ENCODE measurements around the gene HECTD4. TPM values are rescaled to one million over a fixed set of nuclear protein-coding genes. Genes with fewer than 3 reads are reported as not detected.
"Not testable (repeated sequence)": the region's sequence is repeated elsewhere in the genome, so short reads cannot be mapped to it uniquely, and the experiment has no call there.

HECTD4 gene
- total RNA-seq, 2 experiments from 2014 or later = 39.3 to 47.8 TPM

GRCh38 chr12:112283546-112283945 lies 98.7 kb downstream of the HECTD4 start:
- no peaks in the 10 kb centered on the region for H3K36me3 Mint-ChIP-seq (ENCODE audit: low read depth)
- ChIA-PET CTCF (no interaction called here), POLR2A (no interaction called here)
- DNase-seq (no peak), ATAC-seq (no peak)
- no peaks in the 10 kb centered on the region for H3K4me1 Mint-ChIP-seq (ENCODE audit: low read depth)
- H3K27ac Mint-ChIP-seq = no peak overlapping the region
- H3K9me3 Mint-ChIP-seq (ENCODE audit: insufficient read depth) = no peaks in the 10 kb centered on the region
- H3K4me3 Mint-ChIP-seq = no peak overlapping the region
- no peaks in the 10 kb centered on the region for H3K27me3 Mint-ChIP-seq (ENCODE audit: low read depth)

GRCh38 chr12:112282920-112283319 lies 99.3 kb downstream of the HECTD4 start:
- H3K4me1 Mint-ChIP-seq (ENCODE audit: low read depth) = no peaks in the 10 kb centered on the region
- H3K36me3 Mint-ChIP-seq (ENCODE audit: low read depth) = peaks cover 2% of the 10 kb centered on the region
- CTCF ChIA-PET = no interaction called here
- no peak for ATAC-seq
- no peaks in the 10 kb centered on the region for H3K9me3 Mint-ChIP-seq (ENCODE audit: insufficient read depth)
- POLR2A ChIA-PET = no interaction called here
- H3K27me3 Mint-ChIP-seq (ENCODE audit: low read depth) = no peaks in the 10 kb centered on the region
- H3K27ac Mint-ChIP-seq = no peak overlapping the region
- no peak for DNase-seq
- H3K4me3 Mint-ChIP-seq = no peak overlapping the region

GRCh38 chr12:112275836-112276235 lies 106.4 kb downstream of the HECTD4 start:
- ATAC-seq (no peak), DNase-seq (no peak)
- Mint-ChIP-seq H3K36me3 (ENCODE audit: low read depth) (peaks cover 20% of the 10 kb centered on the region), H3K9me3 (ENCODE audit: insufficient read depth) (no peaks in the 10 kb centered on the region), H3K27ac (no peak overlapping the region), H3K4me3 (no peak overlapping the region), H3K4me1 (ENCODE audit: low read depth) (no peaks in the 10 kb centered on the region), H3K27me3 (ENCODE audit: low read depth) (no peaks in the 10 kb centered on the region)
- CTCF ChIA-PET = no interaction called here
- POLR2A ChIA-PET = interaction anchor here (0.6 kb wide), 1 partner anchor 49 kb away, joined by 4 read pairs; no protein-coding TSS in a partner anchor

GRCh38 chr12:112275207-112275606 lies 107.0 kb downstream of the HECTD4 start:
- ChIA-PET POLR2A (no interaction called here), CTCF (no interaction called here)
- ATAC-seq (no peak), DNase-seq (no peak)
- Mint-ChIP-seq H3K9me3 (ENCODE audit: insufficient read depth) (no peaks in the 10 kb centered on the region), H3K4me1 (ENCODE audit: low read depth) (peaks cover 4% of the 10 kb centered on the region), H3K36me3 (ENCODE audit: low read depth) (peaks cover 25% of the 10 kb centered on the region), H3K4me3 (no peak overlapping the region), H3K27ac (no peak overlapping the region), H3K27me3 (ENCODE audit: low read depth) (no peaks in the 10 kb centered on the region)

- DNase-seq (no peak), ATAC-seq (no peak)
- ChIA-PET CTCF (interaction anchor here (1.6 kb wide), 1 partner anchor 73 kb away, joined by 3 read pairs; no protein-coding TSS in a partner anchor), POLR2A (no interaction called here)
- Mint-ChIP-seq H3K9me3 (ENCODE audit: insufficient read depth) (no peaks in the 10 kb centered on the region), H3K4me3 (no peak overlapping the region), H3K4me1 (ENCODE audit: low read depth) (peaks cover 6% of the 10 kb centered on the region), H3K27me3 (ENCODE audit: low read depth) (no peaks in the 10 kb centered on the region), H3K27ac (no peak overlapping the region), H3K36me3 (ENCODE audit: low read depth) (peaks cover 29% of the 10 kb centered on the region)
These were observed 111.6 kb downstream of the HECTD4 start for GRCh38 chr12:112270673-112271072.

- peaks cover 20% of the 10 kb centered on the region for H3K36me3 Mint-ChIP-seq (ENCODE audit: low read depth)
- H3K27ac Mint-ChIP-seq = no peak overlapping the region
- ChIA-PET CTCF (interaction anchor here (1.3 kb wide), 1 partner anchor 10 kb away, joined by 4 read pairs; no protein-coding TSS in a partner anchor), POLR2A (no interaction called here)
- peaks cover 6% of the 10 kb centered on the region for H3K4me1 Mint-ChIP-seq (ENCODE audit: low read depth)
- ATAC-seq = no peak
- no peaks in the 10 kb centered on the region for H3K9me3 Mint-ChIP-seq (ENCODE audit: insufficient read depth)
- no peak for DNase-seq
- H3K4me3 Mint-ChIP-seq = no peak overlapping the region
- H3K27me3 Mint-ChIP-seq (ENCODE audit: low read depth) = no peaks in the 10 kb centered on the region
These were observed 115.8 kb downstream of the HECTD4 start for GRCh38 chr12:112266473-112266872.

GRCh38 chr12:112261559-112261958 lies 120.7 kb downstream of the HECTD4 start:
- no peak overlapping the region for H3K27ac Mint-ChIP-seq
- CTCF ChIA-PET = interaction anchor here (0.6 kb wide), 1 partner anchor 125 kb away, joined by 3 read pairs; no protein-coding TSS in a partner anchor
- no peak overlapping the region for H3K4me3 Mint-ChIP-seq
- ATAC-seq (no peak), DNase-seq (no peak)
- POLR2A ChIA-PET = no interaction called here
- peaks cover 12% of the 10 kb centered on the region for H3K36me3 Mint-ChIP-seq (ENCODE audit: low read depth)
- no peaks in the 10 kb centered on the region for H3K27me3 Mint-ChIP-seq (ENCODE audit: low read depth)
- H3K9me3 Mint-ChIP-seq (ENCODE audit: insufficient read depth) = no peaks in the 10 kb centered on the region
- H3K4me1 Mint-ChIP-seq (ENCODE audit: low read depth) = no peaks in the 10 kb centered on the region

GRCh38 chr12:112258926-112259325 lies 123.3 kb downstream of the HECTD4 start:
- Mint-ChIP-seq H3K36me3 (ENCODE audit: low read depth) (peaks cover 21% of the 10 kb centered on the region), H3K27me3 (ENCODE audit: low read depth) (no peaks in the 10 kb centered on the region), H3K4me3 (no peak overlapping the region), H3K4me1 (ENCODE audit: low read depth) (no peaks in the 10 kb centered on the region), H3K9me3 (ENCODE audit: insufficient read depth) (no peaks in the 10 kb centered on the region), H3K27ac (no peak overlapping the region)
- no peak for DNase-seq
- ChIA-PET CTCF (interaction anchor here (0.6 kb wide), 1 partner anchor 83 kb away, joined by 3 read pairs; no protein-coding TSS in a partner anchor), POLR2A (no interaction called here)
- ATAC-seq = no peak

GRCh38 chr12:112256780-112257179 lies 125.5 kb downstream of the HECTD4 start:
- ATAC-seq = no peak
- Mint-ChIP-seq H3K27ac (no peak overlapping the region), H3K36me3 (ENCODE audit: low read depth) (peaks cover 29% of the 10 kb centered on the region), H3K4me3 (no peak overlapping the region), H3K27me3 (ENCODE audit: low read depth) (no peaks in the 10 kb centered on the region), H3K9me3 (ENCODE audit: insufficient read depth) (no peaks in the 10 kb centered on the region), H3K4me1 (ENCODE audit: low read depth) (no peaks in the 10 kb centered on the region)
- CTCF ChIA-PET = interaction anchor here (0.8 kb wide), 1 partner anchor 21 kb away, joined by 3 read pairs; no protein-coding TSS in a partner anchor
- no peak for DNase-seq
- POLR2A ChIA-PET = no interaction called here

GRCh38 chr12:112252184-112252583 lies 130.0 kb downstream of the HECTD4 start:
- ChIA-PET CTCF (no interaction called here), POLR2A (no interaction called here)
- DNase-seq (no peak), ATAC-seq (no peak)
- H3K9me3 Mint-ChIP-seq (ENCODE audit: insufficient read depth) = no peaks in the 10 kb centered on the region
- H3K27ac Mint-ChIP-seq = no peak overlapping the region
- no peaks in the 10 kb centered on the region for H3K27me3 Mint-ChIP-seq (ENCODE audit: low read depth)
- H3K4me1 Mint-ChIP-seq (ENCODE audit: low read depth) = no peaks in the 10 kb centered on the region
- H3K4me3 Mint-ChIP-seq = no peak overlapping the region
- H3K36me3 Mint-ChIP-seq (ENCODE audit: low read depth) = peaks cover 23% of the 10 kb centered on the region

- POLR2A ChIA-PET = interaction anchor here (0.6 kb wide), 1 partner anchor 17 kb away, joined by 3 read pairs; no protein-coding TSS in a partner anchor
- not testable (repeated sequence) for ATAC-seq; H3K4me1 Mint-ChIP-seq (ENCODE audit: low read depth); DNase-seq; H3K4me3 Mint-ChIP-seq; H3K27ac Mint-ChIP-seq; H3K9me3 Mint-ChIP-seq (ENCODE audit: insufficient read depth); H3K27me3 Mint-ChIP-seq (ENCODE audit: low read depth)
- peaks cover 29% of the 10 kb centered on the region for H3K36me3 Mint-ChIP-seq (ENCODE audit: low read depth)
- CTCF ChIA-PET = interaction anchor here (2.1 kb wide), 1 partner anchor 47 kb away, joined by 6 read pairs; no protein-coding TSS in a partner anchor
These were observed 137.3 kb downstream of the HECTD4 start for GRCh38 chr12:112244902-112245301.

- POLR2A ChIA-PET = no interaction called here
- no peak overlapping the region for H3K4me3 Mint-ChIP-seq
- H3K36me3 Mint-ChIP-seq (ENCODE audit: low read depth) = peaks cover 36% of the 10 kb centered on the region
- ATAC-seq = no peak
- no peak overlapping the region for H3K27ac Mint-ChIP-seq
- CTCF ChIA-PET = interaction anchor here (0.5 to 2.1 kb wide), 3 partner anchors 45 to 298 kb away, joined by 3 to 6 read pairs (median 4); no protein-coding TSS in a partner anchor
- H3K4me1 Mint-ChIP-seq (ENCODE audit: low read depth) = peaks cover 2% of the 10 kb centered on the region
- DNase-seq = no peak
- H3K9me3 Mint-ChIP-seq (ENCODE audit: insufficient read depth) = no peaks in the 10 kb centered on the region
- H3K27me3 Mint-ChIP-seq (ENCODE audit: low read depth) = no peaks in the 10 kb centered on the region
These were observed 138.7 kb downstream of the HECTD4 start for GRCh38 chr12:112243255-112244110.

All from activated CD8-positive, alpha-beta T cell treated with anti-CD3 and anti-CD28 coated beads, Interleukin-2, amount 10 ng/mL, durations not matched to agents 7 days and 5 days (primary cell).